COLO668 (cell line): ENCODE measurements around the gene RASA2.

Experiments used
- DNase-seq: peaks from one replicate; lab custom pipeline; 2025; ENCODE audit not compliant: unreplicated experiment; lab: John Stamatoyannopoulos, UW

RASA2 gene

DNA sequence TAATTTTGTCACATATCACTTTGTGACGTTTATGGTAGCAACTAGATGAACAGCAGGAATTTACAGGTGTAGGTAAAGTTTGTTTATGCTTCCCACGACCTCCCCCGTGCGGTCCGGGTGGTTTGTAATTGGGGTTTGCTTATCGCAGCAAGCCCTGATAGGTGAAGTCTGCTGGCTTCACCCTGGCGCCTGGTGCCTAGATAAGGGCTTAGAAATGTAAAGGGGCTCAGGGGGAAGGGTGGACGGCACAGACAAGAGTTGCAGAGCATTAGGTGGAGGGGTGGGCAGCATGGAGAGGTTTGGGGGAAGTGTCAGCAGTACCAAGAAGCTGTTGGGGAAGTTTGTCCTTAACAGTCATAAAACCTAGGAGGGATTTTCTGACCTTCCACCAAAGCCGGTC is 143.1 kb downstream of the RASA2 start:
- no peak for DNase-seq

DNA sequence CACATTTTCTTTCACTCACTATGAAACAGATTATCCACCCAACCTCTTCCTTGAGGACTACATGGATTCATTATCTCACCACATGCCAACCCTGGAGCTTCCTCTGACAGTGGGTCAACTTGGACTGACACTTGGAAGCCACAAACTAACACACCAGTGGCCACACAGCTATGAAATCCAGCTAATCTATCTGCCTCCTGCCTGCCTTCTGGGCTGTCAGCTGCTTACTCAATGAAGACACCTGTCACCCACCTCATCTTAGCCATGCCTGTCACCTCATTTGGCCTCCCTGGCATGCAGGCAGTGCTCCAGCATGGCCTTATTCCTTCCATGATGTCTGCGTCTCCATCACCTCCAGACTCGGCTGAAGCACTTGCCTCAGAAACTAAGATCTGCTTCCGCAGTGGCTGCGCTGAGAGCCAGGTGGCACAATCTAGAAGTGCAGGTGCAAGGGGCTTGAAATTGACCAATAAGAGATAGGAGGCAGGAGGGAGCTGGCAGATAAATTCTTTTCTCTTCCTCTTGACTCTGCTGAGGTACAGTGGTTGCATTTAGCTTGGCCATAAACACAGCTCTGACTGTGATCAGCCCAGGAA is 146.1 kb downstream of the RASA2 start:
- DNase-seq = no peak

DNA sequence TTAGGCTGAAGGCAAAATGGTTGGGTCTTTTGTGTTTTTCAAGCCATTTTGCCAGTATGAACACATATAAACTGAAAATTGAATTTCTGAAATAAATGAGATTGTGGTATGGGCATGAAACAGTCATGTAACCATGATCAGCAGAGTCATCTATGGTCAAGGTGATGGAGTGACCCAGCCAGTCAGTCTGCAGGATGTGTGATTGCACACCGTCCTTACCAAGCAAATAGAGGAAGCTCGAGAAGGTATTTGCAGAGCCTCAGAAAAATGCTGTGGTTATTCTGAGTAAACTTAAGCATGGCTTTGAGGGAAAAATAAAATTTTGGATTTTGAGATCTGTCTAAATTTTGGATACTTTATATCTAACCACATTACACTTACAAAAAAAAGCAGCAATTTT is 155.4 kb downstream of the RASA2 start:
- DNase-seq = no peak

DNA sequence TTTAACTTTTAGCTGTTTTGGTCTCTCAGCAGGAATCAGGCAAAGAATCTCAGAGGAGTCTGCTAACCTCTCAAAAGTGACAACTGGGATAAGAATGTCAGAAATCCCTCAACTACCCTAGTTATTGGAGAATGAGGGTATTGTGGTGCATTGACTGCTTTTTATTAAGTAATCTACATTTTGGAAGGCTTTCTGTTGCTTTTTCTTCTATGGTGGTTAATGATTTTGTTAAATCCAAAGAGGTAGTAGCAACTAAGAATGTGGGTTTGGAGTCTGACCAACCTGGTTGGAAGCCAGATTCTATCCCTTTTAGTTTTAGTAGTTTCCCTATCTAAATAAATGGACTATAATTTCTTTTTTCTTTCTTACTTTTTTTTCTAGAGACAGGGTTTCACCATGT is 156.6 kb downstream of the RASA2 start:
- DNase-seq = no peak

DNA sequence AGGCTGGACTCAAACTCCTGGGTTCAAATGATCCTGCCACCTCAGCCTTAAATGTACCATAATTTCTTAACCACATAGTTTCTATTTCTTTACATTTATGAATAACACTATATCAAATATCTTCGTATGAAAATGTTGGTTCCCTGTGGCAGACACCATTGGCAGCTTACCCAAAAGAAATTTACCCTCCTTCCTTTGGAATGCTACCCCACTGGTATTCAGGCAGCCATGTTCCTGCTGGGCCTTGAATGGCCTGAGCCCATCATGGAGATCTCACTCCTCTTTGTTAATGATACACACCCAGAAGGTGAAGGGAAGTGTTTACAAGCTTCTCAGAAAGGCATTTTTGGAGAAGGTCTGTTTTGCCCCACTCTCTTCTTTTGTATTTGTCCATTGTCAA is 157.0 kb downstream of the RASA2 start:
- no peak for DNase-seq

DNA sequence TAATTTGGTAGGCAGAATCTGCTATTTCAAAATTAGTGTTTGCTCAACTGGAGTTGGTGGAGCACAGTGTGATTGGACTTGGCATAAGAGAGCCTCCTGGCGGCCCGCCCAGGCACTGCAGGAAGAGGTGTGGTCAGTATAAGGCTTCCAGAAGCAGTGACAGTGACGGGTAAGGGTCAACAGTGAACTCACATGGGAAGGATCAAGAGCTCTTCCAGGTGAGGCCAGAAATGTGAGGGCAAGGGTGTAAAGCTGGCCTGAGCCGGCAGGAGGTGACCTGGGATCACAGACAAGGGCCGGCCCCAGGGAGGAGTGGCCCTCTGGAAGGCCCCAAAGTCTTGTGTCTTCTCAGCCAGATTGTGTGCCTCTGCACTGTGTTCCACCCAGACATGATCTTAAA is 158.1 kb downstream of the RASA2 start:
- peak; percentile 41 for DNase-seq

DNA sequence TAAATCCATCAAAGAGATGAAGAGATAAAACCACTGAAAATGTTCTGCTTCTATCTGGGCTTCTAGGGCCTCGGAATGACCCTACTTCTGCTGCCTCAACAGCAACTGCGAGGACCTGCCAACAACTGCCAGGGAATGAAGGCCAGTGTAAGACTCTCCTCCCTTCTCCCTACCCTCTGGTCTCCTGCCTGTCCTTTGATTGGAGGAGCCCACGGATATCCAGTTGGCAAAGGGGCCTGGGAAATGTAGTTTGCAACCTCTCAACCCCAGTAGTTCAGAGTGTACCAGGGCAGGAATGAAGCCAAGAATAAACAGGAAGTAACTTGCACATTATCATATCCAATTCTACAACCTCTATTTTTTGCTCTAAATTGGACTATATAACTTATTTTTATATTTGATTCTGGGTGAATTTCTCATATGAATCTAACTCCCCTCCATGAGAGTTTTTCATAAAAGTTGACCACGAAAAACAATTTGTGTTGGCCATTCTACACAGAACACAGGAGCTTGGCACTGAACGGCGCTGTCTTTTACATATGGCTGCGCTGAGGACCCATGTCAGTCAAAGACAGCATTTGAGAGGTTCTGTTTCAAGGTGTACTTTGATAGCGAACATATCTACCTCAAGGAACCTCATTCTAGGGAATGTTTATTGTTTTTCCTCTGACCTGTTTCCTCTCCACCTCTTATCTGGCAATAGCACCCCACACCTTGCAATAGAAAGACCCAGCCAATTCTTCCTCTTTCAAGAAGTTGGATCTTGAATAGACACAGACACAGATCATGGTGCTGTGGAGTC is 160.1 kb downstream of the RASA2 start:
- DNase-seq = peak; percentile 10

DNA sequence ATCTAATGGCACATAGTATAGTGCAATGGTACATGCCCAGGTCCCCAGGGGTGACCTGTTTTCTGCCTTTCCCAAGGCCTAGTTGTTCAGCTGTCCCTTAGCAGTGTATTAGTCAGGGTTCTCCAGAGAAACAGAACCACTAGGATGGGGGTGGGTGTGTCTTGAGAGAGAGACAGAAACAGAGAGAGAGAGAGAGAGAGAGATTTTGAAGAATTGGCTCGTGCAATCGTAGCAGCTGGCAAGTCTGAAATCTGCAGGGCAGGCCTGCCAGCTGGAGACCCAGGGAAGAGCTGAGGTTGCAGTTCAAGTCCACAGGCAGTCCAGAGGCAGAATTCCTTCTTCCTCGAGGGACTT is 160.7 kb downstream of the RASA2 start:
- no peak for DNase-seq

DNA sequence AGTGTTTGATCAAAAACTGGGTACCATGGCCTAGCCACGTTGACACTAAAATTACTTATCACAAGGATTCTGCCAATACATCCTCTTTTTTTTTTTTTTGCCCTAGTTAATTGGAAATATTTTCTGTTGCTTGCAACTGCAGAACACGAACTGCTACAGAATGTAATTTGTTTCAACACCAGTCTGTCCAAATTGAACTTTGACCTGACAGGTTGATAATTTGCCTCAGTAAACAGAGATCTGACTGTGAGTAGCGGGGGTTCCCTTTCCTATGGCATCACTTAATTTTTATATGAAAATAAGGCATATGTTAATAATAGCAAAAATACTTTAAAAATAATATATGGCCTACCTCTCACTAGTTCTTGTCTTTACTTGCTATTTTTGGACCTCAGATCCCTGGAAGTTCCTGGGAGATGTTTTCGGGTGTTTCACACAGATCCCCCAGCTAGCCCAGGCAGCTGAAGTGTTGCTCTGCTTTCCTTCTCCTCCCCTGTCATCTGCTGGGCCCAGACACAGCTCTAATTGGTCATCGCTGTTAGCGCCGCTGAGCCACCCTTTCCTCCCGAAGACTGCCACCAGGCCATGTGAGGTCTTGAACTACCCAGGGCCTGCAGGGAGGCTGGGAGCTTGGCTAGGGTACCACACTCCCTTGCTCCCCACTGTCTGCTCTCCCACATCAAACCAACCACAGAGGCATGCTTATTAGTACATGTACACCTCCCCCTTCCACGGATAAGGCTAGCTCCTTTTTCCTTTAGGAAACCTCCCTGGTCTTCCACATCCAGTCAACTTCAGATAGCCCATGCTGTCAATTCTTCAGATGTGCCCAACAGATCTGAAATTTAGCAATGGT is 161.5 kb downstream of the RASA2 start:
- DNase-seq = no peak

DNA sequence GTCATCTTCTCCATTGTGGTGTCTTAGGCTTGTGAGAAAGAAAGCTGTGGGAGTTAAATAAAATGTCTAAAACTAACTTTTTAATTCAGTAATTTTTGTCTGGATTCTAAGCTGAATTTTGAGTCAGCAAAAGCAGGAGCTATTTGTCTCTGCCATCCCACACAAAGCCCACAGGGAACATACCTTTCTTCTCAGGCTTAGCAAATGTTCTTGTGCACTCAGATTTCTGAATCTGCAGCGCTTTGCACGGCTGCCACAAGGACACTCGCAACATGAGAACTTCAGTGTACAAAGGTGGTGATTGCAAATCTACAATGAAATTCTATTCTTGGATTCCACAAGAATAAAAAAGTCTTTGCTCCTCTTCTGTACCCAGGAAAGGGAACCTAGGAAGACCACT is 163.0 kb downstream of the RASA2 start:
- DNase-seq = no peak

DNA sequence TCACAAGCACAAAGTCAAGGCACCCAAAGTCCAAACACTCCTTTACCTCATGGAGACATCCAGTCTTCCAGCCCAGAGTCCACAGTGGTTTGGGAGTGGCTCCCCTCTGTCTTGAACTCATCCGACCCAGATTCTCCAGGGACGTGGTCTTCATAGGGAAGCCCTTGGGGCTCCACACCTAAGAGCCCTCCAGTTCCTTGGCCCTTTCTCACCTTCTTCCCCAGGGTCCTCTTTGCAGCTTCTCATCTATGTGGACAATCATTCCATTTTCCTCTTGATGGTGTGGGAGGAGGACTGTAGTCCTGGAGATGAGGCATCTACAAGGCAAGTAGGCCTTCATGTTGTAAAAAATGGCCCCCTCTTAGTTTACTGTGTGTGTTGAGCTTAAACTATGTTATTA is 164.0 kb downstream of the RASA2 start:
- DNase-seq = no peak

DNA sequence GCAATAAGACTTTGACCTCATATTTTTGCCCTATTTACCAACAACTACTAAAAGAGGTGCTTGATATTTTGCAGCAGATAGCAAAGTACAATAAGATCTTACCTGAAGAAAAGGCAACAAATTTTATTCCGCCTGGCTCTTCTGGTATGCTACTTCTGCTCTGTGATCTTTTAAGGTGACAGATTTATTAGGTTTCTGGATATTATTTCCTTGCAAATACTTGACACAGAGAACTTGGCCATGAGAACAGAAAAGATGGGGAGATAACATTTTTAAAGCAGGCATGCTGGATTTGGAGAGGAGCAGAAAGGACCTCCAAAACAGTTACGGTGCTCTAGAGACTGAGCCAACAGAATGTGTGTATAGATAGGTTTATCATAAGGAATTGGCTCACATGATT is 164.6 kb downstream of the RASA2 start:
- no peak for DNase-seq

DNA sequence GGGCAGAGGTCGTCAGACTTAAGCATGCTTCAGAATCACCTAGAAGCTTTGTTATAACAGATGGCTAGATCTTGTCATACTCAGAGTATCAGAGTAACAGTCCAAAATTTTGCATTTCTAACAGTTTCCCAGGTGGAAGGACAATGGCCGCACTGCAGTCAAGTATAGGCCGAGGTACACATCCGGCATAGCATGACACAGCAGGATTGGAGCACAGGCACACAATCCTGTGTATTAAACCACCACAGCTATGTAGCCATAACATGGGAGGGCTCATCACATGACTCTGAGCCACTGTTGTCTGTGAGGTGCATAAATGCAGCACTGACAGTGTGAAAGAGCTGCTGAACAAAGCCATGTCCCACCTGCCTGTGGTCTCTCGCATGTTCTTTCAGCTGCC is 165.5 kb downstream of the RASA2 start:
- no peak for DNase-seq

DNA sequence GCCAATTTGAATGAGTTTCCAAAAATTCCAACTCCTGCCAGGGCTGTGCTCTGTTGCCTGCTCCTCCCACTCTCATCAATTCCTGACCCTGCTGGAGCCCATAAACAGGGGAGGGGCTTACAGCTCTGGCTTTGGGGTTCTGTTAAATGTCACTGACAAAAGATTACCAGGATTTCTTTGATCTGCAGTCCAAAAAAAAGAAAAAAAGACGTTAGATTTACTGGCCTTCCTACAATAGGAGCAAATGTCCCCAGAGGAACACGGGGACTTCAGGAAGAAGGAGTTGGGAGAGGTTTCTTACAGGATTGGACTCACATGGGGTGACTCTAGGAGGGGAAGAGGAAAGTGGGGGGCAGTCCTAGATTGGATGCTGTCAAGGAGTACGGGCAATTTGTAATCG is 167.0 kb downstream of the RASA2 start:
- no peak for DNase-seq

DNA sequence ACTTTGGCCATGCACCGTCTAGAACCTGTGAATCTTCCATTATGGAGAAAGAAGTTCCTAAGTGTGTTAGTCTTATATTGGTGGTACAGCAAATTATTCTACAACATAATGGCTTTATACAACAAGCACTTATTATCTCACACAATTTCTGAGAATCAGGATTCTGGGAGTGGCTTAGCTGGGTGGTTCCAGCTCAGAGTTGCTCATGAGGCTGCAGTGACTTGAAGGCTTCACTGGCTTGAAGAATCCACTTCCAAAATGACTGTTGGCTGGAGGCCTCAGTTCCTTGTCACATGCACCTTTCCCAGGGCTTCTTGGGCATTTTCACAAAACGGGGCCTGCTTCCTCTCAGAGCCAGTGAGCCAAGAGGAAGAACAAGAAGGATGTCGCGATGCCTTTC is 169.0 kb downstream of the RASA2 start:
- DNase-seq = no peak

DNA sequence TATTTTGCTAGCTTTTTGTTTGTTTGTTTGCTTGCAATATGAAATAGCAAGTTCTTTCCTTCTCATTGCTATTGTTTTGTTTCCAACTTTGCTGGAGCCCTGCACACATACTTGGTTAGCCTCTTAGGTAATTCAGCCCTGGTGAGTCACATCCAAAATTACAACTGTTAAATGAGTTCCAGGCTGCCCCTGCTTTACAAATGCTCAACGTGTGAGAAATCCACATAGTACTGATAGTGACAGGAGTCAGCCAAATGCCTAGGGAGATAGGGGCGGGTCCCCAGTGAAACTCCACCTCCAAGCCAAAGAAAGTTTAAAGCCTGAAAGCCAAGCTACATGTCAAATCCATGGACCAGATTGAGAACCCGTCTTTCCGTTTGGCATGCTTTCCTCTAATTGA is 169.9 kb downstream of the RASA2 start:
- DNase-seq = no peak

DNA sequence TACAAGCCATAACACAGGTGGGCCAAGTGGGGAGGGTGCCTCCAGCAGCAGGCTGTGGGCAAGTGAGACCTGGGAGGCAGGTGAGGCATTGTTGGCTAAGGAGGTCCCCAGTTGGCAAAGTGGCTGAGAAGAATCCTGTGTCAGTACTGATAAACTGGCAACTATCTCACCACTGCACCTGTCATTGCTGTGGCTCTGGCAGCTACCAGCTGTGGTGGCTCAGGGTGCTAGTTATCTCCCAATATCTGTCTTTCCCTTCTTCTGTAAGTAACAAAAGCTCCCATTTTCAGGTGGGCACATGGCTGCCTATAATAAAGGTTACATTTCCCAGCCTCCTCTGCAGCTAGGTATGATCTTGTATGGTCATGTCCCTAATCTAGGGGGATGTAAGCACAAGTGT is 170.7 kb downstream of the RASA2 start:
- no peak for DNase-seq

DNA sequence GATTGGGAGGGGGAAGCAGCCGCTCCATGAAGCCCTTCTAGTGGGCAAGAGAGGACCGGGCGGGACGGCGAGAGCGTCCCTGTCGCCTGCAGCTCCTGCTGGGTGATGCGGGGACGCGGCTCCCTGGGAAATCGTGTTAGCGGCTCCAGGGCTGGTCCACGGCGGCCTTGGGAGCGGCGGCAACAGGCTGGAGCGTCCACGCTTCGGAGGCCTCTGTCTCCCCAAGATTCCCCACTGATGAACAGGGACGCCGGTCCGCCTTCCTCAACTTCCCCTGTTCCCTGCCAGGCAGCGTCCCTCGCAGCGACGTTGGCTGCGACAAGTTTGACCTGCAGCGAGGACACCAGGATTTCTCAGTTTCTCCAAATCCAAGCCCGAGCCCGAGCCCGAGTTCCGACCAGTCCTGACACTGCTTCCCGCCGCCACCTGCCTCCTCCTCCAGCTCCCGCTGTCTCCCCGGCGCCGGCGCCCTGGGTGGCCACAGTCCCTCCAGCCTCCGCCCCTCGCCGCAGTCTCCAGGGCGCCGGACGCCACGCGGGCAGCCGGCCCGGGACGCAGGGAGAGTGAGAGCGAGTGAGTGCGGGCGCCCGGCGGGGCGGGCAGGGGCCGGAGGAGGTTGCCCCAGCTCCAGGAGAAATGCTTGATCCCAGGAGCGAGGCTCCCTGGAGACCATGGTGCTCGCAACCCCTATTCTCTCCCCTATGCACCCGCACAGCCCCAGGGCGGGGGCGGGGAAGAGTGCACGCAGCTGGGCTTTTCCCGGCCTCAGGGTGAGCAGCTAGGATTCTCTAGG is 173.2 kb downstream of the RASA2 start:
- DNase-seq = peak; percentile 64

DNA sequence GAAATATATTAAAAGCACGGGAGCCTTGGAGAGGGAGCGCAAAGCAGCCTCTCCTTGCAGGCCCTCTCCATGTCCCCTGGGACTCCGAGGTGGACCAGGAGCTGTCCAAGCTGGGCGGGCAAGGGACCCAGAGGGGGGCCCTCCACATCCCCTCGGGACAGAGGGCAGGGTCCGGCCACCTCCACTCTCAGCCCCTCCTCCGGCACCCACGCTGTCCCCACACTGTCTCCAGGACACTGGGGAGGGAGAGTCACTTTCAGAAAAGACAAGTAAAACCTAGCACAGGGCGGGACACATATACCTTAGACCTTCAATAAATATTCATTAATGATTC is 173.8 kb downstream of the RASA2 start:
- DNase-seq = no peak

DNA sequence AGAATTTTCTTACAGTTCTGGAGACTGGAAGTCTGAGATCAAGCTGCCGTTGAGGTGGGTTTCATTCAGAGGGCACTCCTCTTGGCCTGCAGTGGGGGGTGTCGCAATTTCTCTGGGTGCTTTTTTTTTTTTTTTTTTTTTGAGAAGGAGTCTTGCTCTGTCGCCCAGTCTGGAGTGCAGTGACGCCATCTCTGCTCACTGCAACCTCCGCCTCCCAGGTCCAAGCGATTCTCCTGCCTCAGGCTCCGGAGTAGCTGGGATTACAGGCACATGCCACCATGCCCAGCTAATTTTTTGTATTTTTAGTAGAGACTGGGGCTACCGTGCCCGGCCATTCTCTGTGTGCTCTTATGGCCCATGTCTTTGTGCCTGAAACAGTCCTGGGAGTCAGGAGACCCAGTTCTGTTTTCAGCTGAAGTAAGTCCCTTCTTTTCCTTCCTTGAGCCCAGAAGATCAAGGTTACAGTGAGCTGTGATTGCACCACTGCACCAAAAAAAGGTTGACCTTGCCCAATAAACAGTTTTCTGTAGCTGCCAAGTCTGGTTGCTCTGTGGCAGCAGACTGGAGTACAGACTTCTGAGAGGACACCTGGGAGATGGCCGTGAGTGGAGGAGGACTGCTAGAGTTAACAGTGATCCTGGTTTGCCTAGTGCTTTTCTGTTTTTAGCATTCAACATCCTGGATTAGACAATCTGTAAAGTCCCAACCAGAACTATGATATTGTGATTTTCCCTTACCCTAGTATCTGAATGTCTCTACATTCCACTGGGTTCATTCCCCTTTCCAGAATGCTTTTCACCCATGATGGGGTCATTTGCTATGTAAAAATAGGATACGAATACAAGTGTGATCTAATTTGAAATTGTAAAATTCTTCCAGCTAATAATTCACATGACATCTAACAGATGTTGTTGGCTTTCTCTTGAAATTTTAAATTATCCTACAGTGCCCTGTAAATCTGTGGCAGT is 174.7 kb downstream of the RASA2 start:
- DNase-seq = no peak
